Endothelial cell of umbilical vein (primary cell): ENCODE results near the gene SNAP23. TPM values are rescaled to one million over a fixed set of nuclear protein-coding genes. Genes with fewer than 3 reads are reported as not detected.

Source experiments
- BruUV-seq: library from RNA; stranded (reverse); fragments of 400-500 nt; replicated peaks from 2 replicates; lab custom pipeline; 2021; lab: Mats Ljungman, UMichigan
- CTCF ChIA-PET: fragments of 300-600, 350-600 bp; sonication (Branson Sonifier 250); formaldehyde crosslinking; loops from one replicate; lab custom pipeline; 2021; ENCODE audit warnings: antibody characterized with exemption, inconsistent platforms; lab: Charles Lee
- POLR2A ChIA-PET: fragments of 300-600, 350-600 bp; sonication (Branson Sonifier 250); formaldehyde crosslinking; loops from one replicate; lab custom pipeline; 2021; ENCODE audit warnings: antibody characterized with exemption, inconsistent platforms; lab: Charles Lee
- DNase-seq: peaks from one replicate; pipeline ENCODE4 v3.0.0-alpha.2; 2011; ENCODE audit warnings: low read depth, low spot score
- FAIRE-seq: peaks from 2 replicates; lab custom pipeline; 2011; peaks lifted over from hg19 to GRCh38; lab: Jason Lieb, UNC
- H2AFZ ChIP-seq: 2 replicates; pipeline ENCODE4 v1.6.0; 2012; ENCODE audit warnings: low read depth, low read length, control low read depth, inconsistent platforms
- H3K27ac ChIP-seq: 2 replicates; pipeline ENCODE4 v1.5.1; 2011; ENCODE audit warnings: low read depth, mild to moderate bottlenecking, control low read depth, low read length, moderate library complexity; ENCODE audit not compliant: insufficient read depth
- H3K27me3 ChIP-seq, 2 experiments: 2 replicates each; pipeline versions ENCODE4 v1.6.0 to v1.6.1; 2011; ENCODE audit warnings: low read length in 2 of 2, mixed read lengths in 1 of 2; ENCODE audit not compliant: control insufficient read depth in 2 of 2, insufficient read depth in 2 of 2
- H3K36me3 ChIP-seq, 2 experiments: 2 replicates in 1 of 2; 3 replicates in 1 of 2; pipeline ENCODE4 v1.5.1; 2011; ENCODE audit warnings: low read length in 2 of 2, mild to moderate bottlenecking in 1 of 2, moderate library complexity in 1 of 2; ENCODE audit not compliant: control insufficient read depth in 2 of 2, insufficient read depth in 2 of 2; ENCODE audit errors: extremely low read depth in 1 of 2
- H3K4me1 ChIP-seq: 3 replicates; pipeline ENCODE4 v1.5.1; 2011; ENCODE audit warnings: mild to moderate bottlenecking, low read length; ENCODE audit not compliant: control insufficient read depth, insufficient read depth; ENCODE audit errors: extremely low read depth
- H3K4me2 ChIP-seq: 2 replicates; pipeline ENCODE4 v1.6.1; 2011; ENCODE audit warnings: low read length, control low read depth, mixed read lengths; ENCODE audit not compliant: insufficient read depth
- H3K4me3 ChIP-seq, 3 experiments: fragments of 200-600 bp in 1 of 3; sonication (generic), shearing (Covaris generic) in 1 of 3; replicated peaks in 1 of 3; 2 replicates each; pipeline ENCODE4 v1.5.1; 2011 to 2016; ENCODE audit warnings: control low read depth in 3 of 3, low read length in 3 of 3, mild to moderate bottlenecking in 2 of 3, inconsistent platforms in 1 of 3, low read depth in 1 of 3, moderate library complexity in 1 of 3; ENCODE audit not compliant: insufficient read depth in 1 of 3
- H3K79me2 ChIP-seq: 2 replicates; pipeline ENCODE4 v1.6.0; 2012; ENCODE audit warnings: low read length, inconsistent platforms; ENCODE audit not compliant: control insufficient read depth, insufficient read depth
- H3K9ac ChIP-seq: replicated peaks from 2 replicates; pipeline ENCODE3; 2011; ENCODE audit warnings: low read length, control low read depth; ENCODE audit not compliant: insufficient read depth; ENCODE audit errors: extremely low read depth
- H3K9me1 ChIP-seq: replicated peaks from 3 replicates; pipeline ENCODE4 v1.6.0; 2011; ENCODE audit warnings: mild to moderate bottlenecking, low read length; ENCODE audit not compliant: control insufficient read depth, insufficient read depth; ENCODE audit errors: extremely low read depth
- H3K9me3 ChIP-seq: replicated peaks from 2 replicates; pipeline ENCODE4 v1.5.1; 2012; ENCODE audit warnings: low read length, inconsistent platforms; ENCODE audit not compliant: control insufficient read depth, insufficient read depth
- H4K20me1 ChIP-seq: replicated peaks from 2 replicates; pipeline ENCODE3; 2011; ENCODE audit warnings: mild to moderate bottlenecking, low read length; ENCODE audit not compliant: control insufficient read depth, insufficient read depth; ENCODE audit errors: extremely low read depth
- FOS ChIP-seq: IDR thresholded peaks from 2 replicates; pipeline ENCODE4 v1.6.1; 2011; ENCODE audit warnings: mild to moderate bottlenecking, low read length, moderate library complexity, borderline replicate concordance; ENCODE audit not compliant: insufficient read depth
- GATA2 ChIP-seq: IDR thresholded peaks from 2 replicates; pipeline ENCODE4 v1.7.0; 2011; ENCODE audit warnings: low read depth, mild to moderate bottlenecking, moderate library complexity, mixed read lengths, low read length; ENCODE audit not compliant: insufficient read length, insufficient read depth
- MAX ChIP-seq: IDR thresholded peaks from 2 replicates; pipeline ENCODE4 v1.6.1; 2011; ENCODE audit not compliant: insufficient read depth, insufficient read length
- POLR2A ChIP-seq: IDR thresholded peaks from 2 replicates; pipeline ENCODE4 v1.6.1; 2012; ENCODE audit warnings: low read depth, mild to moderate bottlenecking, control low read depth, low read length
- POLR2AphosphoS5 ChIP-seq: IDR thresholded peaks from 2 replicates; pipeline ENCODE4 v1.6.1; 2012; ENCODE audit warnings: low read depth, mild to moderate bottlenecking, control low read depth, low read length, moderate library complexity; ENCODE audit not compliant: insufficient read depth
- dilution Hi-C: fragments of 300-500 bp; cut with MboI; formaldehyde crosslinking; loops from one replicate; pipeline ENCODE4 v1.15.0; 2019; ENCODE audit warnings: low sequenced_read_pairs; ENCODE audit not compliant: extremely low pct_ligation_motif_present
- intact Hi-C: fragments of 100-400 bp; cut with micrococcal nuclease; formaldehyde crosslinking; loops from one replicate; pipeline ENCODE4 v1.10.0; 2022
- polyA plus RNA-seq, 4 experiments: library from polyadenylated mRNA; depleted of rRNA in 3 of 4; stranded (reverse) in 3 of 4; unstranded in 1 of 4; fragments of >200 nt; gene quantifications; 2 replicates each; pipeline versions ENCODE4 v1.2.1 to v1.2.3, GENCODE V29; 2011 to 2012; ENCODE audit warnings: missing spikeins in 1 of 4
- total RNA-seq: library from RNA; stranded (reverse); gene quantifications from 2 replicates; pipeline ENCODE4 v1.2.3, GENCODE V29; 2021

Gene SNAP23
- total and polyA plus RNA-seq, 2 donors (not counting 3 experiments of a cell fraction or from before 2014, with no cell fraction given): 141 to 152 TPM

- H2AFZ ChIP-seq: no peak overlapping the region
- intact Hi-C loops: no loop called here
- no peaks in the 10 kb centered on the region for H3K9me3 ChIP-seq
- no peak overlapping the region for H3K4me3 ChIP-seq
- DNase-seq (no peak), FAIRE-seq (no peak)
- peaks cover 3% of the 10 kb centered on the region for H4K20me1 ChIP-seq
- TF ChIP-seq POLR2A: no peak
- TF ChIP-seq FOS: no peak
- peaks cover 25% of the 10 kb centered on the region for H3K79me2 ChIP-seq
- no peaks in the 10 kb centered on the region for H3K4me1 ChIP-seq
- dilution Hi-C loops: no loop called here
- H3K9ac ChIP-seq: no peak overlapping the region
- ChIA-PET POLR2A (no interaction called here), CTCF (no interaction called here)
- H3K36me3 ChIP-seq: peaks cover 5 to 8% of the 10 kb centered on the region in 2 experiments
- H3K27me3 ChIP-seq: no peaks in the 10 kb centered on the region
- no peak overlapping the region for H3K27ac ChIP-seq
- H3K9me1 ChIP-seq: no peaks in the 10 kb centered on the region
- no peak overlapping the region for H3K4me2 ChIP-seq
- BruUV-seq: no TSS peak
These were observed 63.3 kb downstream of the SNAP23 start for GRCh38 chr15:42558739-42559138.

- intact Hi-C loops: loop anchor here (1.0 to 2.0 kb wide), 4 partner anchors 27 to 85 kb away; partner anchors contain the start of genes HAUS2, LRRC57 and ZNF106
These were observed 80.0 kb downstream of the SNAP23 start, which contains the start of gene STARD9 for GRCh38 chr15:42575188-42576039. Gene STARD9, plus strand, starts transcription at chr15:42575606. Its CDS starts 110 bp downstream, at chr15:42575716.

More at GRCh38 chr15:42575188-42576039, 80.0 kb downstream of the SNAP23 start, which contains the start of gene STARD9:
- Histone ChIP-seq H3K4me1 (peaks cover 11% of the 10 kb centered on the region), H3K36me3 (no peaks in the 10 kb centered on the region), H3K9me3 (no peaks in the 10 kb centered on the region), H3K9ac (peak within 1 kb of the TSS; percentile 84), H3K4me3 (peak within 1 kb of the TSS; percentile 64 to 79 (median 77)), H4K20me1 (no peaks in the 10 kb centered on the region), H3K27ac (peak within 1 kb of the TSS; percentile 55), H2AFZ (peak within 1 kb of the TSS; percentile 94), H3K27me3 (no peaks in the 10 kb centered on the region), H3K9me1 (no peaks in the 10 kb centered on the region), H3K4me2 (peak within 1 kb of the TSS; percentile 88), H3K79me2 (peaks cover 2% of the 10 kb centered on the region)
- CTCF ChIA-PET: interaction anchor here (0.6 to 1.9 kb wide), 7 partner anchors 12 to 351 kb away, joined by 3 to 11 read pairs (median 4); no protein-coding TSS in a partner anchor
- BruUV-seq: no TSS peak
- peak; percentile 99 for DNase-seq
- dilution Hi-C loops: no loop called here
- peak; percentile 83 for FAIRE-seq
- TF ChIP-seq GATA2: no peak
- peak; percentile 43 for TF ChIP-seq POLR2AphosphoS5
- TF ChIP-seq FOS: no peak
- peak; percentile 47 for TF ChIP-seq POLR2A
- TF ChIP-seq MAX: peak; percentile 62
- POLR2A ChIA-PET: interaction anchor here (0.6 to 0.8 kb wide), 6 partner anchors 19 to 123 kb away, joined by 3 to 5 read pairs (median 3); partner anchors contain the start of genes HAUS2 and LRRC57
